Measurements from ENCODE around the gene ZNF141. TPM values are rescaled to one million over a fixed set of nuclear protein-coding genes. Genes with fewer than 3 reads are reported as not detected.

Gene ZNF141
- total RNA-seq, 1 experiment from 2014 or later: 0.17 TPM

- no peak overlapping the region for H3K27ac ChIP-seq (ENCODE audit: low read depth, low read length)
- no peaks in the 10 kb centered on the region for H3K79me2 ChIP-seq (ENCODE audit: insufficient read depth, low read length)
- H3K4me3 ChIP-seq (replicated peaks in 1 of 2; ENCODE audit: low read depth in 1 of 2, low read length in 2 of 2): no peak overlapping the region
- DNase-seq (ENCODE audit: low read depth, low spot score) (no peak), ATAC-seq (no peak)
- no peak overlapping the region for H3K4me2 ChIP-seq (ENCODE audit: low read length)
- CTCF ChIA-PET: no interaction called here
- no peak overlapping the region for H2AFZ ChIP-seq (ENCODE audit: low read depth, low read length, poor library complexity, severe bottlenecking)
- no peaks in the 10 kb centered on the region for H3K9me2 ChIP-seq (ENCODE audit: insufficient read depth)
- POLR2A ChIA-PET: no interaction called here
- intact Hi-C loops (cut with micrococcal nuclease): no loop called here
- no peak overlapping the region for H3K9ac ChIP-seq (ENCODE audit: low read length)
- RAD21 ChIA-PET (ENCODE audit: low non-redundant PET in 1 of 2, low total read pairs in 2 of 2, uncharacterized antibody in 2 of 2, unreplicated experiment in 2 of 2): no interaction called here
- H3K36me3 ChIP-seq (ENCODE audit: control insufficient read depth in 1 of 2, insufficient read depth in 2 of 2, low read length in 2 of 2): no peaks in the 10 kb centered on the region
- TF ChIP-seq, protein P1, sequence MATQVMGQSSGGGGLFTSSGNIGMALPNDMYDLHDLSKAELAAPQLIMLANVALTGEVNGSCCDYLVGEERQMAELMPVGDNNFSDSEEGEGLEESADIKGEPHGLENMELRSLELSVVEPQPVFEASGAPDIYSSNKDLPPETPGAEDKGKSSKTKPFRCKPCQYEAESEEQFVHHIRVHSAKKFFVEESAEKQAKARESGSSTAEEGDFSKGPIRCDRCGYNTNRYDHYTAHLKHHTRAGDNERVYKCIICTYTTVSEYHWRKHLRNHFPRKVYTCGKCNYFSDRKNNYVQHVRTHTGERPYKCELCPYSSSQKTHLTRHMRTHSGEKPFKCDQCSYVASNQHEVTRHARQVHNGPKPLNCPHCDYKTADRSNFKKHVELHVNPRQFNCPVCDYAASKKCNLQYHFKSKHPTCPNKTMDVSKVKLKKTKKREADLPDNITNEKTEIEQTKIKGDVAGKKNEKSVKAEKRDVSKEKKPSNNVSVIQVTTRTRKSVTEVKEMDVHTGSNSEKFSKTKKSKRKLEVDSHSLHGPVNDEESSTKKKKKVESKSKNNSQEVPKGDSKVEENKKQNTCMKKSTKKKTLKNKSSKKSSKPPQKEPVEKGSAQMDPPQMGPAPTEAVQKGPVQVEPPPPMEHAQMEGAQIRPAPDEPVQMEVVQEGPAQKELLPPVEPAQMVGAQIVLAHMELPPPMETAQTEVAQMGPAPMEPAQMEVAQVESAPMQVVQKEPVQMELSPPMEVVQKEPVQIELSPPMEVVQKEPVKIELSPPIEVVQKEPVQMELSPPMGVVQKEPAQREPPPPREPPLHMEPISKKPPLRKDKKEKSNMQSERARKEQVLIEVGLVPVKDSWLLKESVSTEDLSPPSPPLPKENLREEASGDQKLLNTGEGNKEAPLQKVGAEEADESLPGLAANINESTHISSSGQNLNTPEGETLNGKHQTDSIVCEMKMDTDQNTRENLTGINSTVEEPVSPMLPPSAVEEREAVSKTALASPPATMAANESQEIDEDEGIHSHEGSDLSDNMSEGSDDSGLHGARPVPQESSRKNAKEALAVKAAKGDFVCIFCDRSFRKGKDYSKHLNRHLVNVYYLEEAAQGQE (IDR thresholded peaks at IDR 0.05; ENCODE audit: low read depth): no peak
- TF ChIP-seq CTCF (IDR thresholded peaks at IDR 0.05 in 2 of 3, conservative IDR thresholded peaks at IDR 0.05 in 1 of 3; ENCODE audit: borderline replicate concordance in 1 of 3, insufficient read depth in 1 of 3, low read depth in 2 of 3, low read length in 2 of 3): no peak
- no peak for TF ChIP-seq ZNF274 (IDR thresholded peaks at IDR 0.05; ENCODE audit: low read depth, low read length)
- TF ChIP-seq RAD21 (IDR thresholded peaks at IDR 0.05; ENCODE audit: low read depth): no peak
- no peak for TF ChIP-seq SRF (IDR thresholded peaks at IDR 0.05; ENCODE audit: low read depth)
- TF ChIP-seq POLR2AphosphoS5 (IDR thresholded peaks at IDR 0.05; ENCODE audit: low read depth, low read length): no peak
- TF ChIP-seq EZH2phosphoT487 (IDR thresholded peaks at IDR 0.05; ENCODE audit: borderline replicate concordance): no peak
- no peak for TF ChIP-seq POLR2A (IDR thresholded peaks at IDR 0.05; ENCODE audit: borderline replicate concordance, extremely low read depth, insufficient read depth, insufficient read length)
- no peak for TF ChIP-seq TCF7L2 (IDR thresholded peaks at IDR 0.05; ENCODE audit: borderline replicate concordance, extremely low read depth, insufficient read depth, insufficient read length)
- no peak for TF ChIP-seq JUND (IDR thresholded peaks at IDR 0.05)
- TF ChIP-seq YY1 (IDR thresholded peaks at IDR 0.05; ENCODE audit: extremely low read depth, insufficient replicate concordance, low read depth, low read length): no peak
- TF ChIP-seq ZBTB33 (IDR thresholded peaks at IDR 0.05; ENCODE audit: extremely low read depth, insufficient replicate concordance, low read length): no peak
- no peak for TF ChIP-seq CBX3 (IDR thresholded peaks at IDR 0.05; ENCODE audit: low read depth)
- TF ChIP-seq ZFX (IDR thresholded peaks at IDR 0.05): no peak
- TF ChIP-seq ELF1 (IDR thresholded peaks at IDR 0.05; ENCODE audit: borderline replicate concordance, low read depth): no peak
- no peak for TF ChIP-seq MAX (IDR thresholded peaks at IDR 0.05)
- no peaks in the 10 kb centered on the region for H3K27me3 ChIP-seq (ENCODE audit: insufficient read depth, low read length)
- BruUV-seq (replicated peaks): no TSS peak
- H4K20me1 ChIP-seq (ENCODE audit: insufficient read depth): no peaks in the 10 kb centered on the region
- H3K4me1 ChIP-seq (ENCODE audit: control insufficient read depth in 1 of 2, insufficient read depth in 2 of 2, low read length in 2 of 2): no peaks in the 10 kb centered on the region
- peaks cover 13 to 21% of the 10 kb centered on the region in 2 experiments; a peak in 3 of 4 replicates for H3K9me3 ChIP-seq (ENCODE audit: control insufficient read depth in 1 of 2, insufficient read depth in 1 of 2, low read depth in 1 of 2, low read length in 2 of 2)
These were observed 48.7 kb upstream of the ZNF141 start for GRCh38 chr4:288891-289290.
